Astrocyte (in vitro differentiated cells and primary cell): ENCODE measurements around the gene SPOCK2.

Experiments
- CTCF ChIP-seq: IDR thresholded peaks from 2 replicates; pipeline ENCODE4 v1.5.1; 2011; ENCODE audit warnings: low read depth, mild to moderate bottlenecking, inconsistent platforms, low read length, moderate library complexity; ENCODE audit not compliant: insufficient read depth
- EZH2 ChIP-seq: IDR thresholded peaks from 2 replicates; pipeline ENCODE4 v1.6.1; 2012; ENCODE audit warnings: mild to moderate bottlenecking, low read length, inconsistent platforms; ENCODE audit not compliant: insufficient read depth

- TF ChIP-seq CTCF, result no peak
- TF ChIP-seq EZH2, result no peak
Measured at GRCh38 chr10:72014197-72014596, 74.2 kb downstream of the SPOCK2 start.
